OCI-LY3 (cell line): ENCODE data around the gene WDR5B.

Experiments
- H2AFZ ChIP-seq: fragments of 200-600, 300-600 bp; shearing (Covaris generic); 2 replicates; pipeline ENCODE4 v1.6.0; 2014; ENCODE audit warnings: antibody characterized with exemption, low read depth, low read length
- H3K27ac ChIP-seq: fragments of 200-600, 300-600 bp; sonication (generic); 2 replicates; pipeline ENCODE4 v1.5.1; 2014; ENCODE audit warnings: mild to moderate bottlenecking, low read length, moderate library complexity, mixed read lengths
- H3K27me3 ChIP-seq: fragments of 200-600, 300-600 bp; sonication (generic); 2 replicates; pipeline ENCODE4 v1.6.1; 2014; ENCODE audit warnings: low read depth, low read length, mixed read lengths
- H3K36me3 ChIP-seq: fragments of 200-600, 300-600 bp; sonication (generic); replicated peaks from 2 replicates; pipeline ENCODE3; 2014; ENCODE audit warnings: low read depth, low read length, mixed read lengths
- H3K4me1 ChIP-seq: fragments of 300-600, 200-600 bp; sonication (generic); 2 replicates; pipeline ENCODE4 v1.6.1; 2014; ENCODE audit warnings: low read length, mixed read lengths
- H3K4me2 ChIP-seq: fragments of 200-600, 300-600 bp; sonication (generic); 2 replicates; pipeline ENCODE4 v1.6.1; 2014; ENCODE audit warnings: low read length, mixed read lengths
- H3K4me3 ChIP-seq: fragments of 300-600, 200-600 bp; sonication (generic); 2 replicates; pipeline ENCODE4 v1.5.1; 2014; ENCODE audit warnings: antibody characterized with exemption, mild to moderate bottlenecking, low read length, moderate library complexity
- H3K79me2 ChIP-seq: fragments of 300-600, 200-600 bp; shearing (Covaris generic); 2 replicates; pipeline ENCODE4 v1.6.1; 2014; ENCODE audit warnings: mild to moderate bottlenecking, low read length, mixed read lengths
- H3K9ac ChIP-seq: fragments of 300-600, 200-600 bp; shearing (Covaris generic); 2 replicates; pipeline ENCODE4 v1.6.0; 2014; ENCODE audit warnings: mild to moderate bottlenecking, low read length, moderate library complexity
- H3K9me3 ChIP-seq: fragments of 200-600, 300-600 bp; shearing (Covaris generic); 2 replicates; pipeline ENCODE4 v1.6.1; 2014; ENCODE audit warnings: low read length, mixed read lengths; ENCODE audit not compliant: insufficient read depth
- H4K20me1 ChIP-seq: fragments of 200-600, 300-600 bp; sonication (generic); 2 replicates; pipeline ENCODE4 v1.6.1; 2016; ENCODE audit warnings: low read length, mixed read lengths; ENCODE audit not compliant: insufficient read depth
- EZH2phosphoT487 ChIP-seq: fragments of 200-600 bp; shearing (Covaris generic); IDR thresholded peaks from 2 replicates; pipeline ENCODE4 v1.6.1; 2018; ENCODE audit warnings: antibody characterized with exemption, mixed run types, low read depth
- TF ChIP-seq, protein P1 (sequence below): fragments of 200-600, 300-600 bp; sonication (generic); IDR thresholded peaks from 2 replicates; pipeline ENCODE4 v1.5.1; 2014; ENCODE audit warnings: antibody characterized with exemption, low read length, low read depth

Gene WDR5B

GRCh38 chr3:122403489-122403888 lies 12.4 kb downstream of the WDR5B start:
- H3K4me3 ChIP-seq, result no peak overlapping the region
- H3K4me1 ChIP-seq, result no peaks in the 10 kb centered on the region
- no peak overlapping the region for H3K27ac ChIP-seq
- no peaks in the 10 kb centered on the region for H3K27me3 ChIP-seq
- TF ChIP-seq EZH2phosphoT487, result no peak
- TF ChIP-seq, protein P1, sequence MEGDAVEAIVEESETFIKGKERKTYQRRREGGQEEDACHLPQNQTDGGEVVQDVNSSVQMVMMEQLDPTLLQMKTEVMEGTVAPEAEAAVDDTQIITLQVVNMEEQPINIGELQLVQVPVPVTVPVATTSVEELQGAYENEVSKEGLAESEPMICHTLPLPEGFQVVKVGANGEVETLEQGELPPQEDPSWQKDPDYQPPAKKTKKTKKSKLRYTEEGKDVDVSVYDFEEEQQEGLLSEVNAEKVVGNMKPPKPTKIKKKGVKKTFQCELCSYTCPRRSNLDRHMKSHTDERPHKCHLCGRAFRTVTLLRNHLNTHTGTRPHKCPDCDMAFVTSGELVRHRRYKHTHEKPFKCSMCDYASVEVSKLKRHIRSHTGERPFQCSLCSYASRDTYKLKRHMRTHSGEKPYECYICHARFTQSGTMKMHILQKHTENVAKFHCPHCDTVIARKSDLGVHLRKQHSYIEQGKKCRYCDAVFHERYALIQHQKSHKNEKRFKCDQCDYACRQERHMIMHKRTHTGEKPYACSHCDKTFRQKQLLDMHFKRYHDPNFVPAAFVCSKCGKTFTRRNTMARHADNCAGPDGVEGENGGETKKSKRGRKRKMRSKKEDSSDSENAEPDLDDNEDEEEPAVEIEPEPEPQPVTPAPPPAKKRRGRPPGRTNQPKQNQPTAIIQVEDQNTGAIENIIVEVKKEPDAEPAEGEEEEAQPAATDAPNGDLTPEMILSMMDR, result no peak
- H2AFZ ChIP-seq, result no peak overlapping the region
- H4K20me1 ChIP-seq, result peaks cover 10% of the 10 kb centered on the region; the same call in 1 of the 2 replicates
- H3K79me2 ChIP-seq, result peaks cover 13% of the 10 kb centered on the region; the same call in 1 of the 2 replicates
- no peak overlapping the region for H3K9ac ChIP-seq
- H3K4me2 ChIP-seq, result no peak overlapping the region
- peaks cover 54% of the 10 kb centered on the region for H3K36me3 ChIP-seq
- no peaks in the 10 kb centered on the region for H3K9me3 ChIP-seq

GRCh38 chr3:122398920-122399319 lies 16.9 kb downstream of the WDR5B start:
- H3K79me2 ChIP-seq, result peaks cover 16% of the 10 kb centered on the region

DNA sequence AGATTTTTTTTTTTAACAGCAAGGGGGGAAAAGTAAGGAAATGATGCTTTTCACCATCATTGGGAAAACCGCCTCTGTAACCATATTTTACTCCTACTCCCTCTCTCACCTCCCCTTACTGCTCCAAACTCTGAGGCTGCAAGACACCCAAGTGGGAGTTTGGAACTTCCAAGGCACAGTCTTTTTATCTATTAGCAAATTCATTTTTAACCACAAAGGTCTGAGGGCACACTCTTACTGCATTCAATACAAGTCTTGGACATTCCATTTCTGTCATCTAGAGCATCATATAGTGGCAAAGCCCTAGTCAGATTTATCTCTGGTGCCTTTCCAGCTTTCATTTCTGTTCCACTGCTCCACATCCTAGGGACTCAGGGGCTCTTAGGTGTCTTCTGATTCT lies 18.7 kb downstream of the WDR5B start:
- H3K79me2 ChIP-seq, result peaks cover 25% of the 10 kb centered on the region
- H2AFZ ChIP-seq, result no peak overlapping the region
- no peaks in the 10 kb centered on the region for H3K4me1 ChIP-seq
- no peak for TF ChIP-seq EZH2phosphoT487
- TF ChIP-seq, protein P1, result no peak
- no peak overlapping the region for H3K4me3 ChIP-seq
- H3K27me3 ChIP-seq, result no peaks in the 10 kb centered on the region
- peaks cover 11% of the 10 kb centered on the region for H3K36me3 ChIP-seq
- peaks cover 19% of the 10 kb centered on the region for H4K20me1 ChIP-seq
- no peaks in the 10 kb centered on the region for H3K9me3 ChIP-seq
- no peak overlapping the region for H3K4me2 ChIP-seq
- H3K27ac ChIP-seq, result no peak overlapping the region
- no peak overlapping the region for H3K9ac ChIP-seq

More at GRCh38 chr3:122398920-122399319, 16.9 kb downstream of the WDR5B start:
- peaks cover 16% of the 10 kb centered on the region for H3K36me3 ChIP-seq
- H3K27me3 ChIP-seq, result no peaks in the 10 kb centered on the region
- H4K20me1 ChIP-seq, result peaks cover 10% of the 10 kb centered on the region; the same call in 1 of the 2 replicates
- H3K9ac ChIP-seq, result no peak overlapping the region
- TF ChIP-seq, protein P1, result no peak
- no peak for TF ChIP-seq EZH2phosphoT487
- H3K4me3 ChIP-seq, result no peak overlapping the region
- no peak overlapping the region for H2AFZ ChIP-seq
- no peaks in the 10 kb centered on the region for H3K4me1 ChIP-seq
- no peak overlapping the region for H3K27ac ChIP-seq
- H3K4me2 ChIP-seq, result no peak overlapping the region
- no peaks in the 10 kb centered on the region for H3K9me3 ChIP-seq

DNA sequence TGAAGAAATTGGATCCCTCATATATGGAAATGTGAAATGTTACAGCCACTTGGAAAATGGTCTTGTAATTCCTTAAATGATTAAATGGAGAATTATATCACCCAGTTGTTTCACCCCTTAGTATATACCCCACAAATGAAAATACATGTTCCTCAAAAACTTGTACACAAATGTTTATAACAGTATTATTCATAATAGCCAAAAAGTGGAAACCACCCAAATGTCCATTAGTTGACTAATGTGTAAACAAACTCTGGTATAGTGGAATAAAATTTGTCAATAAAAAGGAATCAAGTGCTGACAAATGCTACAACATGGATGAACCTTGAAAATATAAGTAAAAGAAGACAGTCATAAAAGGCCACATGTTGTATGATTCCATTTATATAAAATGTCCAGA lies 19.4 kb downstream of the WDR5B start:
- peaks cover 16% of the 10 kb centered on the region for H3K36me3 ChIP-seq
- H3K4me1 ChIP-seq, result no peaks in the 10 kb centered on the region
- H3K4me3 ChIP-seq, result no peak overlapping the region
- H3K9me3 ChIP-seq, result no peaks in the 10 kb centered on the region
- H3K79me2 ChIP-seq, result peaks cover 21% of the 10 kb centered on the region
- TF ChIP-seq EZH2phosphoT487, result no peak
- TF ChIP-seq, protein P1, result no peak
- no peak overlapping the region for H3K9ac ChIP-seq
- H2AFZ ChIP-seq, result no peak overlapping the region
- H3K27me3 ChIP-seq, result no peaks in the 10 kb centered on the region
- H3K27ac ChIP-seq, result no peak overlapping the region
- no peak overlapping the region for H3K4me2 ChIP-seq
- H4K20me1 ChIP-seq, result peaks cover 15% of the 10 kb centered on the region
